ENCODE measurements around the gene CFAP97.

- TF ChIP-seq EZH2 (IDR thresholded peaks at IDR 0.05; ENCODE audit: insufficient read depth, poor library complexity, severe bottlenecking) (no peak), EZH2phosphoT487 (IDR thresholded peaks at IDR 0.05; ENCODE audit: insufficient read depth, low read depth) (no peak)
Observed at GRCh38 chr4:185211641-185212040, 7.8 kb upstream of the CFAP97 start.

Measured in GM23248 (cell line).